ENCODE measurements around the gene VLDLR. TPM values are rescaled to one million over a fixed set of nuclear protein-coding genes. Genes with fewer than 3 reads are reported as not detected.
A peak's percentile ranks its signal among the peaks of the same experiment; 100 is the strongest.

The VLDLR gene
- total RNA-seq (1 to 10 TPM; 2.5 to 2.6 TPM), polyA plus RNA-seq (0.90 TPM)

DNA sequence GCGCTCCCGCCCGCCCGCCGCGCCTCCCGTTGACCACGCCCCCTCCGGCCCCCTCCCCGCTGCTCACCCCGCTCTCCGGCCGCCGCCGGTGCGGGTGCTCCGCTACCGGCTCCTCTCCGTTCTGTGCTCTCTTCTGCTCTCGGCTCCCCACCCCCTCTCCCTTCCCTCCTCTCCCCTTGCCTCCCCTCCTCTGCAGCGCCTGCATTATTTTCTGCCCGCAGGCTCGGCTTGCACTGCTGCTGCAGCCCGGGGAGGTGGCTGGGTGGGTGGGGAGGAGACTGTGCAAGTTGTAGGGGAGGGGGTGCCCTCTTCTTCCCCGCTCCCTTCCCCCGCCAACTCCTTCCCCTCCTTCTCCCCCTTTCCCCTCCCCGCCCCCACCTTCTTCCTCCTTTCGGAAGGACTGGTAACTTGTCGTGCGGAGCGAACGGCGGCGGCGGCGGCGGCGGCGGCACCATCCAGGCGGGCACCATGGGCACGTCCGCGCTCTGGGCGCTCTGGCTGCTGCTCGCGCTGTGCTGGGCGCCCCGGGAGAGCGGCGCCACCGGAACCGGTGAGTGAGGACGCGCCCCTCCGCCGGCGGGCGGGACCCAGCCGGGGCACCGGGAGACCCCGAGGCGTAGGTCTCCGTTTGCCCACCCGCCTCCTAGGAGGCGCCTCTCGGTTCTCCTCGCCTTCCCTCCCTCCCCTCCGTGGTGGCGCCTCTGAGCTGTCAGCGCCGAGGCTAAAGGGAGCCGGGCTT is at the start of gene VLDLR:
Gene VLDLR (plus strand): TSS at position 66 of the 739 bp plus-strand sequence. CDS start 403 bp downstream, at position 469.
- no peaks in the 10 kb centered on the region for H3K9me3 Mint-ChIP-seq
- peaks cover 24 to 72% of the 10 kb centered on the region in 2 donors for H3K27me3 Mint-ChIP-seq
- no peaks in the 10 kb centered on the region for H3K36me3 ChIP-seq (ENCODE audit: insufficient read depth, low read length)
- no peak within 1 kb of the TSS for H3K4me3 ChIP-seq (ENCODE audit: low read length)
- no peak within 1 kb of the TSS for H3K27ac ChIP-seq (ENCODE audit: low read depth, low read length)
- ChIA-PET POLR2A (no interaction called here), CTCF (no interaction called here)
- peak within 1 kb of the TSS; percentile 82 to 90 (median 87) for H3K4me3 Mint-ChIP-seq
- H3K4me1 ChIP-seq (ENCODE audit: insufficient read depth, low read length), result peaks cover 7% of the 10 kb centered on the region
- peak within 1 kb of the TSS in 4 of 8 donors; percentile 5 to 76 (median 50) for H3K27ac Mint-ChIP-seq
- H3K4me1 Mint-ChIP-seq, result peaks cover 10 to 20% (median 11%) of the 10 kb centered on the region in 3 donors
- H3K9me3 ChIP-seq (ENCODE audit: low read length), result no peaks in the 10 kb centered on the region
- peaks cover 15% of the 10 kb centered on the region for H3K27me3 ChIP-seq (ENCODE audit: insufficient read depth, low read length, poor library complexity, severe bottlenecking)
- peak in 2 of 5 donors; percentile 4 to 7 for DNase-seq
- no peaks in the 10 kb centered on the region for H3K36me3 Mint-ChIP-seq

DNA sequence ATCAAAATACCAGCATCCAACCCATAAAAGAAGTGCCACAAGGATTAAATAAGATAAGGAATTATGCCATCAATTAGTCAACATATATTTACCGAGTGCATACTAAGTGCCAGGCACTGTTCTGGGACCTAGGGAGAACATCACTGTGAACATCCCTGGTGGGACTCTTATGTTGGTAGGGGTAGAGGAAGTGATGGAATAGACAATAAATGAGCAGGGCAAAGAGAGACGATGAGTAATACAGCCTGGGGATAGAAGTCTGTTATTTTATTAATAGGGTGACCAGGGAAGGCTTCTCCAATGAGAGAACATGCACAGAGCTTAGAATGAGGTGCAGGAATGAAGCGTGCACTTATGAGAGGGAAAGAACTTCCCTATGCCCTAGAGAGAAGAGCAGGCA is 47.4 kb upstream of the VLDLR start:
- POLR2A ChIA-PET, result no interaction called here
- H3K4me3 Mint-ChIP-seq, result no peak overlapping the region
- no peaks in the 10 kb centered on the region for H3K36me3 Mint-ChIP-seq
- Histone ChIP-seq H3K4me1 (ENCODE audit: insufficient read depth, low read length) (no peaks in the 10 kb centered on the region), H3K9me3 (ENCODE audit: low read length) (no peaks in the 10 kb centered on the region), H3K27ac (ENCODE audit: low read depth, low read length) (no peak overlapping the region), H3K4me3 (ENCODE audit: low read length) (no peak overlapping the region), H3K36me3 (ENCODE audit: insufficient read depth, low read length) (no peaks in the 10 kb centered on the region), H3K27me3 (ENCODE audit: insufficient read depth, low read length, poor library complexity, severe bottlenecking) (no peaks in the 10 kb centered on the region)
- peaks cover 12 to 15% of the 10 kb centered on the region in 2 donors for H3K27me3 Mint-ChIP-seq
- CTCF ChIA-PET, result no interaction called here
- no peak overlapping the region for H3K27ac Mint-ChIP-seq
- DNase-seq, result no peak
- no peaks in the 10 kb centered on the region for H3K9me3 Mint-ChIP-seq
- no peaks in the 10 kb centered on the region for H3K4me1 Mint-ChIP-seq

GRCh38 chr9:2576631-2577030 is 45.0 kb upstream of the VLDLR start:
- POLR2A ChIA-PET, result no interaction called here
- DNase-seq, result no peak
- Mint-ChIP-seq H3K27me3 (peaks cover 12 to 17% of the 10 kb centered on the region in 2 donors), H3K4me3 (no peak overlapping the region), H3K27ac (no peak overlapping the region), H3K4me1 (no peaks in the 10 kb centered on the region), H3K9me3 (no peaks in the 10 kb centered on the region), H3K36me3 (no peaks in the 10 kb centered on the region)
- no peaks in the 10 kb centered on the region for H3K9me3 ChIP-seq (ENCODE audit: low read length)
- no peak overlapping the region for H3K4me3 ChIP-seq (ENCODE audit: low read length)
- H3K4me1 ChIP-seq (ENCODE audit: insufficient read depth, low read length), result no peaks in the 10 kb centered on the region
- H3K27ac ChIP-seq (ENCODE audit: low read depth, low read length), result no peak overlapping the region
- no peaks in the 10 kb centered on the region for H3K36me3 ChIP-seq (ENCODE audit: insufficient read depth, low read length)
- no peaks in the 10 kb centered on the region for H3K27me3 ChIP-seq (ENCODE audit: insufficient read depth, low read length, poor library complexity, severe bottlenecking)
- CTCF ChIA-PET, result no interaction called here

DNA sequence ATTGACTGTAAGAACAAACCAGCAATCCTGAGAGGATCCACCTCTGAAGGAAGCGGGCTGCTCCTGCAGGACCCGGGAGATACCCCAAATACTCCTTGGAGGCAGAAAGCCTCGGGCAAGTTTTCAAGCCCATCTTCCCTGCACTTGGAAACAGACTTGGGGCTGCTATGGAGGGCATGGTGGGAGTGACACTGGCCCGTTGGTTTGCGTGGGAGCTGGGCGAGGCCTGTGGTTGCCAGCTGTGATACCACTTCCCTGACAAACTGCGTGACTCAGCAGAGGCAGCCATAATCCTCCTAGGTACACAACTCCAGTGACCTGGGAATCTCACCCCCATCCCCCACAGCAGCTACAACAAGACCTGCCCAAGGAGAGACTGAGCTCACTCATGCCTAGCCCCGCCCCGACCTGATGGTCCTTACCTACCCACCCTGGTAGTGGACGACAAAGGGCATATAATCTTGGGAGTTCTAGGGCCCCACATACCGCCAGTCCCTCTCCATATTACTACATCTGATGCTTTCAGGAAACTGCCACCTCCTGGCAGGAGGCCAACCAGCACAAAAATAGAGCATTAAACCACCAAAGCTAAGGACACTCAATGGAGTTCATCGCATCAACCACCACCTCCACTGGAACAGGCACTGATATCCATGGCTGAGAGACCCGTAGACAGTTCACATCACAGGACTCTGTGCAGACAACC is 38.1 kb upstream of the VLDLR start:
- Histone ChIP-seq H3K4me3 (ENCODE audit: low read length) (no peak overlapping the region), H3K27ac (ENCODE audit: low read depth, low read length) (no peak overlapping the region), H3K4me1 (ENCODE audit: insufficient read depth, low read length) (no peaks in the 10 kb centered on the region), H3K9me3 (ENCODE audit: low read length) (no peaks in the 10 kb centered on the region), H3K36me3 (ENCODE audit: insufficient read depth, low read length) (no peaks in the 10 kb centered on the region), H3K27me3 (ENCODE audit: insufficient read depth, low read length, poor library complexity, severe bottlenecking) (no peaks in the 10 kb centered on the region)
- ChIA-PET CTCF (no interaction called here), POLR2A (no interaction called here)
- peaks cover 0 to 23% (median 0%) of the 10 kb centered on the region in 3 donors for H3K36me3 Mint-ChIP-seq
- no peak for DNase-seq
- H3K9me3 Mint-ChIP-seq, result peaks cover 0 to 4% (median 0%) of the 10 kb centered on the region in 5 donors
- peaks cover 9 to 28% of the 10 kb centered on the region in 2 donors for H3K27me3 Mint-ChIP-seq
- H3K4me3 Mint-ChIP-seq, result no peak overlapping the region
- H3K27ac Mint-ChIP-seq, result no peak overlapping the region
- H3K4me1 Mint-ChIP-seq, result no peaks in the 10 kb centered on the region

DNA sequence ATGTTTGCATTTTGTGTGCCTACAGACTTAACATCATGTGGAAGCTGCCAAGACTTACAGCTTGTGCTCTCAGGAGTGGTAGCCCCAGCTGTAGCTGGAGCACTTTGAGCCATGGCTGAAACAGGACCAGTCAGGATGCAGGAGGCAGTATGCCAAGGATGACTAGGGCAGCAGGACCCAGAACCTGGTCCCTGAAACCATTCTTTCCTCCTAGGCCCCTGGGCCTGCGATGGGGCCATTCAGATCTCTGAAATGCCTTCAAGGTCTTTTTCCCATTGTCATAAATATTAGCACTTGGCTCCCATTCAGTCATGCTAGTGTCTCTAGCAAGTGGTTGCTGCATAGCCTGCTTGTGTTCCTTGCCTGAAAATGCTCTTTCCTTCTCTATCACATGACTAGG is 29.6 kb upstream of the VLDLR start:
- Mint-ChIP-seq H3K27ac (no peak overlapping the region), H3K9me3 (peaks cover 7 to 22% (median 20%) of the 10 kb centered on the region in 5 donors), H3K27me3 (peaks cover 7 to 24% of the 10 kb centered on the region in 2 donors), H3K4me1 (no peaks in the 10 kb centered on the region), H3K4me3 (no peak overlapping the region), H3K36me3 (peaks cover 0 to 15% (median 3%) of the 10 kb centered on the region in 3 donors)
- no peaks in the 10 kb centered on the region for H3K27me3 ChIP-seq (ENCODE audit: insufficient read depth, low read length, poor library complexity, severe bottlenecking)
- no peak for DNase-seq
- peaks cover 3% of the 10 kb centered on the region for H3K9me3 ChIP-seq (ENCODE audit: low read length)
- ChIA-PET POLR2A (no interaction called here), CTCF (no interaction called here)
- no peaks in the 10 kb centered on the region for H3K36me3 ChIP-seq (ENCODE audit: insufficient read depth, low read length)
- no peak overlapping the region for H3K4me3 ChIP-seq (ENCODE audit: low read length)
- H3K27ac ChIP-seq (ENCODE audit: low read depth, low read length), result no peak overlapping the region
- H3K4me1 ChIP-seq (ENCODE audit: insufficient read depth, low read length), result no peaks in the 10 kb centered on the region

DNA sequence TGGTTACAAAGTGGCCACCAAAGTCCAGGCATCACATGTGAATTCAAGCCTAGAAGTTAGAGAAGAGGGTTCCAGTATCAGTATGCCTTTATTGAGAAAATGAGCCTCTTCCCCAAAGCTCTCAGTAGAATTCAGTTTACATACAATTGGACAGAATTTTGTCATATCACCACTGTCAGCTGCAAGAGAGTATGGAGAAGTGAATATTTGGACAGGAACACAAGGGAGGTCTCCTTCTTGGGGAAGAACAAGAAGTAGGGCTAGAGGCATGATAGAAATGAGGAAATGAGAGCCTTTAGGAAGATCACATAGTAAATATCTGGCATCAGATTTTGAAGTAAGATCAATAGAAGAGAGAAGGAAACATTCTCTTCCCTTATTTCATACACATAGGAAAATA is 27.8 kb upstream of the VLDLR start:
- Histone ChIP-seq H3K27ac (ENCODE audit: low read depth, low read length) (no peak overlapping the region), H3K4me1 (ENCODE audit: insufficient read depth, low read length) (no peaks in the 10 kb centered on the region), H3K36me3 (ENCODE audit: insufficient read depth, low read length) (no peaks in the 10 kb centered on the region), H3K9me3 (ENCODE audit: low read length) (peaks cover 3% of the 10 kb centered on the region), H3K4me3 (ENCODE audit: low read length) (no peak overlapping the region), H3K27me3 (ENCODE audit: insufficient read depth, low read length, poor library complexity, severe bottlenecking) (no peaks in the 10 kb centered on the region)
- H3K4me3 Mint-ChIP-seq, result no peak overlapping the region
- peaks cover 5 to 18% of the 10 kb centered on the region in 2 donors for H3K27me3 Mint-ChIP-seq
- POLR2A ChIA-PET, result no interaction called here
- DNase-seq, result no peak
- peaks cover 0 to 15% (median 3%) of the 10 kb centered on the region in 3 donors for H3K36me3 Mint-ChIP-seq
- H3K27ac Mint-ChIP-seq, result no peak overlapping the region
- CTCF ChIA-PET, result no interaction called here
- peaks cover 7 to 22% (median 20%) of the 10 kb centered on the region in 5 donors for H3K9me3 Mint-ChIP-seq
- H3K4me1 Mint-ChIP-seq, result no peaks in the 10 kb centered on the region

- H3K27me3 ChIP-seq (ENCODE audit: insufficient read depth, low read length, poor library complexity, severe bottlenecking), result no peaks in the 10 kb centered on the region
- POLR2A ChIA-PET, result no interaction called here
- no peak for DNase-seq
- peaks cover 4 to 19% (median 17%) of the 10 kb centered on the region in 5 donors for H3K9me3 Mint-ChIP-seq
- no peaks in the 10 kb centered on the region for H3K36me3 ChIP-seq (ENCODE audit: insufficient read depth, low read length)
- peaks cover 7 to 22% of the 10 kb centered on the region in 2 donors for H3K27me3 Mint-ChIP-seq
- H3K4me3 ChIP-seq (ENCODE audit: low read length), result no peak overlapping the region
- CTCF ChIA-PET, result no interaction called here
- no peaks in the 10 kb centered on the region for H3K4me1 ChIP-seq (ENCODE audit: insufficient read depth, low read length)
- H3K9me3 ChIP-seq (ENCODE audit: low read length), result peaks cover 3% of the 10 kb centered on the region
- no peak overlapping the region for H3K27ac ChIP-seq (ENCODE audit: low read depth, low read length)
- H3K4me3 Mint-ChIP-seq, result no peak overlapping the region
- H3K36me3 Mint-ChIP-seq, result peaks cover 0 to 12% (median 3%) of the 10 kb centered on the region in 3 donors
- H3K27ac Mint-ChIP-seq, result no peak overlapping the region
- H3K4me1 Mint-ChIP-seq, result no peaks in the 10 kb centered on the region
Measured at GRCh38 chr9:2595973-2596372, 25.6 kb upstream of the VLDLR start.

DNA sequence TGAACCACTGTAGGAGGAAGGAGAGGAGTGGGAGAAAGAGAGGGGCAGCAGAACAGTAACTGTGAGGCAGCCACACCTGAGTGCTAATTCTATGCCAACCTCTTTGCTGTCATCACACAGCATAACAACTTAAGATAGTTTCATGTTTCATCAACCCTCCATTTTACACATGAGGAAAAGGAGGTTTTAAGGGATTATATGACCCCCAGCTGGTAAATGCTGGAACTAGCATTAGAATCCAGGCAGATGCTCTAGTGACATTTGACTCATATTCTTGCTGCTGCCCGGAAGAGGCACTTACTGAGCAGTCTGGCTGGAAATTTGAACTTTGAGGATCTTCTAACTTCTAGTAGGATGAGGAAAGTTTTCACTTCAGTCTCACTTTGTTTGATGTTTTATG is 24.1 kb upstream of the VLDLR start:
- POLR2A ChIA-PET, result no interaction called here
- CTCF ChIA-PET, result no interaction called here

More for the DNA sequence above, 24.1 kb upstream of the VLDLR start:
- H3K9me3 Mint-ChIP-seq, result peaks cover 4 to 10% (median 7%) of the 10 kb centered on the region in 5 donors
- Histone ChIP-seq H3K4me1 (ENCODE audit: insufficient read depth, low read length) (no peaks in the 10 kb centered on the region), H3K27me3 (ENCODE audit: insufficient read depth, low read length, poor library complexity, severe bottlenecking) (no peaks in the 10 kb centered on the region), H3K27ac (ENCODE audit: low read depth, low read length) (no peak overlapping the region), H3K9me3 (ENCODE audit: low read length) (no peaks in the 10 kb centered on the region), H3K4me3 (ENCODE audit: low read length) (no peak overlapping the region), H3K36me3 (ENCODE audit: insufficient read depth, low read length) (no peaks in the 10 kb centered on the region)
- H3K36me3 Mint-ChIP-seq, result peaks cover 0 to 11% (median 3%) of the 10 kb centered on the region in 3 donors
- H3K4me1 Mint-ChIP-seq, result no peaks in the 10 kb centered on the region
- peaks cover 9 to 26% of the 10 kb centered on the region in 2 donors for H3K27me3 Mint-ChIP-seq
- no peak for DNase-seq
- no peak overlapping the region for H3K27ac Mint-ChIP-seq
- H3K4me3 Mint-ChIP-seq, result no peak overlapping the region

Measured in CD8-positive, alpha-beta memory T cell (primary cell).